NCI-H1436 (cell line): ENCODE results near the gene C20orf144.
A peak's percentile ranks its signal among the peaks of the same experiment; 100 is the strongest.

Experiments
- DNase-seq: peaks from one replicate; lab custom pipeline; 2025; lab: John Stamatoyannopoulos, UW

The C20orf144 gene

DNA sequence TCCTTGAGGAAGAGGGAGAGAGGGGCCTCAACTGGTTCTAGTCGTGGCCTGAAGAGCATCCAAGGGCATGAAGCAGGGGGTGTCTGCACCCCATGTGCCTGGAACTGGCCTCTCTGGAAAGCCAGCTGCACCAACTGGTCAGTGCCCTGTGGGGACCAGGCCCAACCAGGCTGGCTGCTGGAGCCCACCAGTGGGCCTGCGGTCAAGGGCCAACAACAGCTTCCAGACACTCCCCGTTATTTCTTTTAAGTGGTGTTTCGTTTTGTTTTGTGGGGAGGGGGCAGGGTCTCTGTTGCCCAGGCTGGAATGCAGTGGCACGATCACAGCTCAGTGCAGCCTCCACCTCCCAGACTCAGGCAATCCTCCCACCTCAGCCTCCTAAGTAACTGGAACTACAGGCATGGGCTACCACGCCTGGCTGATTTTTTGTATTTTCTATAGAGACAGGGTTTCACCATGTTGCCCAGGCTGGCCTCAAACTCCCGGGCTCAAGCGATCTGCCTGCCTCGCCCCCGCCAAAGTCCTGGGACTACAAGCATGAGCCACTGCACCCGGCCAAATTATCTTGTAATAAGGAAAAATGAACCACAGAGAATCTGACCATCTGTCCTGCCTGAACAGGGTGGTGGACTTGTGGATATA lies 11.9 kb upstream of the C20orf144 start:
- DNase-seq, result no peak

DNA sequence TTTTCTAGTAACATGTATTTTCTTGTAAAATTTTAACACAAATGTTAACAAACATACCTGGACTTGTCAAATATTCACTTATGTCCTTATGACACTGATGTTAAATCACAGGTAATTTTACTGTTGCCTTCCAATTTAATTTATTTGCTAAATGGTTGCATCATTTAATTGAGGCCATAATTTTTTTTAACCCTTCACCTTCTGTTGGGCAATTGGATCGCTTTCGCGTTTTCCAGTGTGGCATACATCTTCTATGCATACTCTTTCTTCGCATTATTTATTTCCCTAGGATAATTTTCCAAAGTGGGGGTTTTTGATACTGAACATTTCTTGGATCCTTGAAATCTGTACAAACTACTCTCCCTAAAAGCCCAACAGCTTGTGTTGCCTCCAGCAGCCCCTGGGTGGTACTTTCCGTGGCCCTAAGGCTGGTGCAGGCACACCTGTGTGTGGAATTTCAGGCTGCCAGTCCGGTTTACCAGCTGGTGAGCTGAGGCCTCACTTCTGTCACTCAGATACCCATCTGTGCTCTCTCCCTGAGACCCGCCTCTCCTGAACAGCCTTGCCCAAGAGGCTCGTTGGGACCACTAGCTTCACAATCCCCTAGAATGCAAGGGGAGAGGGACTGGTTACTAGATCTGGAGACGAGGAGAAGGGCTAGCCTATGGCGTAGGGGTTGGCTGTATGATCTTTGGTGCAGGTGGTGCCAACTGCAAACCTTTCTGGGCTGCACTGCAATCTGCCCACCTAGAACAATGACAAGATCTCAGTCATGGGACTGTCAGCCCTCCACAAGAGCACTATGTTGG lies 11.2 kb upstream of the C20orf144 start:
- DNase-seq, result no peak

DNA sequence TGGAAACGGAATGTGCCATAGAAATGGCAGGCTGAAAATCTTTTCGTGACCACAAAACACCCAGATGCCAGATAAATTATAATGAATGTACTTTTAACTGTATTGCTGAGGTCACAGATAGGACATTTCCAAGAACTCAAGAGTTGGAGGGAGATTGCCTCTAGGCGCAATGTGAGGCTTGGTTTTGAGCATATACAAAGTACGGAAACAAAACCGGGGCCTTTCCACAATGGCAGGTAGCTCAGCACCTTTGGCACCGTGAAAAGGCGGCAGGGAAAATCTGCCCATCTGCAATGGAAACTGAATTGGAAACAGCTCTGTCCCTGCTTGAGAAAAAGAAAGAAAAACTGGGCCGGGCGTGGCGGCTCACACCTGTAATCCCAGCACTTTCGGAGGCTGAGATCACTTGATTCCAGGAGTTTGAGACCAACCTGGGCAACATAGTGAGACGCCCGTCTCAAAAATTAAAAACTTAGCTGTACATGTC lies 10.5 kb upstream of the C20orf144 start:
- DNase-seq, result no peak

DNA sequence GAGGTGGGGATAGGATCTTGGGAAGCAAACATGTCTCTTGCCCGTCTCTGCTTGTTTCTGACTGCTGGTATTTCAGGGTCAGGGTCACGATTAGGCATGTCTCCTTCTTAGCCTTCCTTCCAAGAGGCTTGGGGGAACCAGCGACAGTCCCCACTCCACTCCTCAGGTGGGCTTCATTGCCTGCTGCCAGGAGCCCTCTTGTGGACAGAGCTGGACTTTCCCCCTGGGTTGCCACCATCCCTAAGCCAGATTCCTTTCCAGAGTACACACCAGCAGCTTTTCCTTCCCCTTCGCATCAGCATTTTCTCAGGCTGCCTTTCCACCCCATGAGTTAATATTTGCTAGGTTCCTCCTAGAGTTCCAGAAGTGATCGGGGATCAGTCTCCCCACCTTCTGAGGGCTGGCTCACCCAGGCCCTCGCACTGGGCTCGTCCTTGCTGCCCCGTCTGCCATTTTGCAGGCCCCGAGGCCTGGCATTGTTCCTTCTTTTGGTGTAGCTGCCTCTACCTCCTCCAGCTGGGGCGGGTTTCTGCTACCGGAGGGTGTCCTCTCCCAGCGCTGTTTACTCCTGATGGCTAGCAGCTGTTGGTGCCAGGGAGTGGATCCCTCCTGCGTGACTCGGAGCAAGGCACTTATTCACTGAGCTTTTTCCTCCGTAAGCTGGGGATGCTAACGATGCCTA lies 8.8 kb upstream of the C20orf144 start:
- peak; percentile 64 for DNase-seq

DNA sequence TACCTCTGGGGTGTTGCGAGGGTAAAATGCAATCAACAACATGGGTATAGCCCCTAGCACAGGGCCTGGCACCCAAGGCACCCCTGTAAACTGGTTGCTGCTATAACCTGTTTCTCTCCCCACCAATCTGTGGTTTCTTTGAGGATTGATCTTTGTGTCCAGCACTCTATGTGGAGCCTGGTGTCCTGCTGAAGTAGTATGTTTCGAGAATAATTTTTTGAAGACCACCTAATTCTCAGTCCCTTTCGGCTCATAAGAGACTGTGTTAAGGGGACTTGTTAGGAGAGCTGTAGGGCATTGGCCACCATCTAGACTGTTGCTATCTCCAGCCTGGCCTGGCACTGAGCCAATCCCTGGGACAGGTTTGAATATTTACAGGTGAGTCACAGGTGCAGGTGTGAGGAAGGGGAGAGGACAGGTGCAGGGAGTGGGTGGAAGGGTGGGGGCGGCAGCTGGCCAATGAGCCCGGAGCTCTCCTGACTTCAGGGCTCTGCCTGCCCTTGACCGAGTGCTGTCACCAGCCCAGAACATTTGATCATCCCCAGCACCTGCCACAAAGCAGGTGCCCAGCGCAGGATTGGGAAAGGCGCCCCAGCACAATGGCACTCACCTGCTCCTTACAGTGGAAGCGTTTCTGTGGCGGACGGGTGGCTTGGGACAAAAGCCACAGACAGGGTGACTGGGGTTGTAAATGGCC lies 8.1 kb upstream of the C20orf144 start:
- peak; percentile 71 for DNase-seq

DNA sequence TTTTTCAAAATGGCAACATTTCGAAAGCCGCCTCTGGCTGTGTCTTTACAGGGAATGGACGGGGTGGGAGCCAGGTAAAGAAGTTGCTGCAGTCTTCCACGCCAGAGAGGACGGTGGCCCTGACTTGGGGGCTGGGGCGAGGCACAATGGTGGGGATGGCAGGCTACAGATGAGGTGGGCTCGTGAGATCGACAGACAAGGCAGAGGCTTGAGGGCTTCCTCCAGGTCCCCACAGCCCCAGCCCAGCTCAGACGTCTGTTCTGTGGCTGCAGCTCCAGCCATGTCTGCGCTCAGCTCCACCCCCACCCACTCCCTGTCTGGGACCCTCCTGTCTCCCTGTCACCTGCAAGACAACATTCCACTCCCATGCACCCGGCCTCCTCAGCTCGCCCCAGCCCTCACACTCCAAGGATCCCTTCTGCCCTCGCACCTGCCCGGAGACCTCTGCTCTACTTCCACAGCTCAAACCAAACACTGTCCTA lies 7.4 kb upstream of the C20orf144 start:
- DNase-seq, result no peak

DNA sequence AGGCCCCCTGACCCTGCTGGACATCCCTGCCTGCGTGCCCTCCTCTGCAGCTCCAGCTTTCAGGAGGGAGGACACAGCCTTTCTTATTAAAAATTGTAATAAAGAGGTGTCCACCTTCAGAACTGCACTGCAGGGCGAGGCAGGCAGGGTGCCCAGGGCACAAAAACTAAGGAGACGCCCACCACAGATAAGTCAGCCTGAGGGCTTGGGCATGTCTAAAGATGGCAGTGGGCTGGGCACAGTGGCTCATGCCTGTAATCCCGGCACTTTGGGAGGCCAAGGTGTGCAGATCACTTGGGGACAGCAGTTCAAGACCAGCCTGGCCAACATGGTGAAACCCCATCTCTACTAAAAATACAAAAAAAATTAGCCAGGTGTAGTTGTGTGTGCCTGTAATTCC lies 7.0 kb upstream of the C20orf144 start:
- DNase-seq, result no peak

DNA sequence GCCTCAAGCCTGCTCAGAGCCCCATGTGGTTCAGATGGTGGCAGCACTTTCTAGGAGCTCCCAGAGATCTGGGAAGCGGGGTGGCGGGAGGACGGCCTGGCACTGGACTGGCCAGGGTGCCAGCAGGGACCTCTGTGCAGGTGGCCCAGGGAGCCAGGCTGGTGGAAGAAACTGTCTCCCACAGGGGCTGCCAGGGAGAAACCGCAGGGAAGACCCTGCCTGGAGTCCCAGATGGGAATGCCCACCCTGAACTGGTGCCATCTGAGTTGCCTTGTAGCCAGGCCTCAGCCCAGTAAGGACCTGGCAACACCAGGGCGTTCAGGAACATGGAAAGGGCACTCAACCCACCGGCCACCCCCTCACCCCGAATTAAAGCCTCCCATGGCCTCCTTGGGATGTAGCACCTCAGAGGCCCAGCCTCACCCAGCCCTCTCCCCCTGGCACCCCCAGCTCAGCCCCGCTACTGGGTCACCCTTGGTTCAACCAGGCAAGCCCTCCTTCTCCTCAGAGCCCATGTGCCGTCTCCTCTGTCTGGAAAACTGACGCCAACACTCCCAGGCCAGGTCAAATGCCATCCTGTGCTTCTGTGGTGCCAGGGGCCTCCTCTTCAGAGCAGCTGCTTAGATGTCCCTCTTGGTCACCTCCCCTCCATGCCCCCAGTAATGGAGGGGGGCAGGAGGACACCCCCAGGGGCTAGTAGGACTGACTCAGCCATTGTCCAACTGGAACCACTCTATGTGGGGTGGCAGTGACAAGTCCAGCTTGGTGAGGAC lies 5.9 kb upstream of the C20orf144 start:
- no peak for DNase-seq

DNA sequence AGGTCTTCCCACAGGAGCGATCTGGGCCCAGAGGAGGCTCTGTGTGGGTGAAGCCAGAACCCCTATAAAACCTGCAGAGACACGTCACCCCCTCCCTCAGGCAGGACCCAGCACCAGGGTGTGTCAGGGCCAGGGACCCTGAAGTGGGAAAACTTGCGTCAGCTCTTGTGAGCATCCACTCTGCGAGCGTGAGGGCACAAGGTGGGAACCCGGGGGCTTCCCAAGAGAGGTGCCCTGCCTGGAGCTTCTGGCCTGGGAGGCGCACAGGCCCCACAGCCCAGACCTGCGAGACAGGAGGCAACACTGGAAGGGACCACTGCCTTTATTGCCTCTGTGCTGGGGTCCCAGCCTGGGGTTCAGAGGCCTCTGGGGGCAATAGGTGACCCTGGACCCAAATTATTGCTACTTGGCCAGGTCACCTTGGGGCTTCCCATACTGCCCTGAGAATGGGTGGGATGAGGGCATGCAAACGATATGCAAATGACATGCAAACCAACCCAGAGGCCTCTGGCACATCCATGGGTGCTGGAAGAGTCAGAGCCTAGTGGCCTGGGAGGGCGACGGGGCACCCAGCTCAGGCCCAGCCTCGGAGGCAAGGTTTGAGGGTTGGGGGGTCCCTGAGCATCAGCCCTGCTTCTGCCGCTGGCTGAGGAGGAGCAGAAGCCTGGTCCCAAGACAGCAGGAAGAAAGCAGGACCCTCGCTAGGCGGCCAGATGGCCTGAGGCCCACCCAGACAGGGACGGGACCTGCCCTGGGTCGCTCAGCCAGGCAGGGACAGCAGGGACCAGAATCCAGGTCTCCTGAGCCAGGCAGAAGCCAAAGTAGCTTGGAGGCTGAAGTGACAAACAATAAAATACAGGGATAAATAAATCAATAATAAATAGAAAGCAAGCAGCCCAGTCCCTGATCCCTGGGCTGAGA lies 5.1 kb upstream of the C20orf144 start:
- DNase-seq, result no peak

DNA sequence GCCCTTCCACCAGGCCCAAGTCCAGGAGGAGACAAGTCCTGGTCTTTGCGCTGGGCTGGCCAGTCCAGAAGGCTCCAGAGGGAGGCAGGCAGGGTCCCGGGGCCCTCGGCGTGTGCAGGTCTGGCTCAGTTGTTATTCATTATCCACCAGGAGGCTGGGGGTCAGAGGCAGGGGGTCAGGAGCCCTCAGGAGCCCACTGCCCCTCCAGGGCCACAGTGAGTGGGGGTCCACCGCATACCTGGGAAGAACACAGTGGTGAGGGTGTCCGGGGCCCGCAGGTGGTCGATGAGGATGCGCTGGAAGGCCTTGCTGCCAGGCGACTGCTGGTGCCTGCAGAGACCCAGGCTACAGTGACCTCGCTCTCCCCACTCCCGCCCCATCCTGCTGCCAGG lies 4.4 kb upstream of the C20orf144 start:
- no peak for DNase-seq

DNA sequence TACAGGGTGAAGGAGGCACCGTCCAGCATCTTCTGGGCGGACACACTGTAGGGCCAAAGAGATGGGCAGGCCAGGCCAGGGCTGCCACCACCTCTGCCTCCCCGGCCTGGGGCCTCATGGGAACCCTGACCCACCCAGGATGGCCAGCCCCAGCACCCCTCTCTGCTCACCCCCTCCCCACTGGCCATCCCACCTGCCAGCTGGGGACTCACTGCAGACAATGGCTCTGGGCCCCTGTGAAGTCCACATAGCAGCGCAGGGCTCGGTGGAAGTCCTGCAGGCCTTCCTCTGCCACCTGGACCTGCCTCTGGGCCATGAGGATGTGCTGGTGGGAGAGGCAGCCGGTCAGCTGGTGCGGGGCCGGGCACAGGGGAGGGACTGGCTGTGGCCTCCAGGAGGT lies 3.6 kb upstream of the C20orf144 start:
- DNase-seq, result no peak

DNA sequence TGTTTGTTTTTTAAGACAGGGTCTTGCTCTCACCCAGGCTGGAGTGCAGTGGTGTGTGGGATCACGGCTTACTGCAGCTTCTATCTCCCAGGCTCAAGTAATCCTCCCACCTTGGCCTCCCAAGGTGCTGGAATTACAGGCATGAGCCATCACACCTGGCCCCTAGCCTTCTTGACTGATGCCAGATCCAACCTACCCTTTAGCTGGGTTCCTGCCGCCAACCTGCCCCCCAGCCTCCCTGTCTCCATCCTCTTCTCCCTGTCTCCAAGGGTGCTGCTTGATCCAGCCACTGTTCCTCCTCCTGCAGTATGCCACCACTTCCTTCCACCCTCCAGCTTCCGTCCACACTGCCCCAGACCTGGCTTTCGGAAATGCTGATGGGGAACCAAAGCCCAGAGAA lies 3.2 kb upstream of the C20orf144 start:
- no peak for DNase-seq

DNA sequence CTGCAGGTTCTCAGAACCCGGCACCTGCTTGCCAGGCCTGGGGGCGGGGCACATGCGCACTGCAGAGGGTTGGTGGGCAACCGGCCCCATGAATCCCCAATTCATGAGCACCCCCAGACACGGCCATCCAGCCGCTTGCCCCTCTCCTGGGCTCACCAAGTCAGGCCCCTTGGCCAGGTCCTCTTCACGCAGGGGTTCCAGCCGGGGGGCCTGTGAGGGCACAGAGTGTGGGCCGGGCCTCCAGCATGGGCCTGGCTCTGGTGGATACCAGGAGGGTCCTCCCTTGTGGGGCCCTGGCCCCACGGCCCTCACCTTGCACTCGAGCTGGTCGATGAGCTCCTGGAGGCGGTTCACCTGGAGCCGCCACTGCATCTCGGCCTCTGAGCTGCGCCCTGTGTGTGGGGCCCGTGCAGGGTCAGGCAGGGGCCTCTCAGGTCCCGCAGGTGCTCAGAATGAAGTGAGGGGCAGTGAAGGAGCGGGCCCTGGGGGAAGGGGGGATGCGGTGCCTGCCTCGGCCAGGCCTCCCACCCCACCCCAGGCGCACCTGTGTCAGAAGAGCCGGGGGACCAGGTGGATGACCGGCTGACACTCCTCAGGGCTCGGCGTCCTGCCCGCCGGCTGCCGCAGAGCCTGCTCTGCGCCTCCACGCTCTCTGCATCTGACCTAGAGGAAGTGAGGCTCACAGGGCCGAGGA lies 2.6 kb upstream of the C20orf144 start:
- DNase-seq, result no peak

DNA sequence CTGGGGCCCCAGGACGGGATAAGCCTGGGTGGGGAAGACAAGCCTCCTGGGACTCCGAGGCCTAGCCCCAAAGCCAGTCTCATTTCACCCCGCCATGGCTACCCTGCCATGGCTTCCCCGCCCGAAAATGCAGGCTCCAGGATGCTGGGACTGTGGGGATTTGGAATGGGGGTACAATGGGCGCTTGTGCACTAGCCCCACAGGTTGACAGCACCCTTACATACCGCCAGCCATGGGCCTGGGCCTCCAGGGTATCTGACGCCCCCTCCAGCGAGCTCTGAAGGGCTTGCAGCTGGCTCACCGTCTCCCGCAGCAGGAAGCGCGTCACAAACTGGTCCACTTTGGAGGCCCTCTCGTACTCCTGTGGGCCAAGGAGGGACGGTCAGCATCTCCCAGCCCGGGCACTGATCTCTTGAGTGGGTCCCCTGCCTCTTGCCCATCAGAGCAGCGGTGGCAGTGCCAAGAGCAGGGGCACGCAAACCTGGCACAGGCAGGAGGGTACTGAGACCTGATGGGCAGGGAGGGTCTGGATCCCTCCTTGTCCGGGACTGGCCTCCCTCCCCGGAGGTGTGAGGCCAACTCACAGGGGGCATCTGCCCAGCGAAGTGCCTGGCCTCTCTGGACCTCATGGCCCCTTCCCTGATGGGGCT lies 2.0 kb upstream of the C20orf144 start:
- DNase-seq, result no peak

DNA sequence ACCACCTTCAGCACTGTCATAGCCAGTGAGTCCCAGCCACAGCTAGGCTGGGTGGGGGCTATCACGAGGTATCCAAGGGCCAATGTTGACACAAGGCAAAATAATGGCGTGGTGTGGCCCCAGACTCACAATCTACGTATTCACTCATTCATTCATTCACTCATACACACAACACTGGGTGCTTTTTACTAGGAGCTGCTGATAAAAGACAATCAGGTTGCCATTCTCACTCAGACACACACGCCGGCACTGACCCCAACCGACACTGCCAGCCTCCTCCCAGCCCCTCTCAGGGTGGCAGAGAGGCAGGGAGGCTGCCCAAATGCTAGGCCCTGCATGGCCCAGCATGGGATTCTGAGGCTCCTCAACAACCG lies 1.5 kb upstream of the C20orf144 start:
- no peak for DNase-seq

DNA sequence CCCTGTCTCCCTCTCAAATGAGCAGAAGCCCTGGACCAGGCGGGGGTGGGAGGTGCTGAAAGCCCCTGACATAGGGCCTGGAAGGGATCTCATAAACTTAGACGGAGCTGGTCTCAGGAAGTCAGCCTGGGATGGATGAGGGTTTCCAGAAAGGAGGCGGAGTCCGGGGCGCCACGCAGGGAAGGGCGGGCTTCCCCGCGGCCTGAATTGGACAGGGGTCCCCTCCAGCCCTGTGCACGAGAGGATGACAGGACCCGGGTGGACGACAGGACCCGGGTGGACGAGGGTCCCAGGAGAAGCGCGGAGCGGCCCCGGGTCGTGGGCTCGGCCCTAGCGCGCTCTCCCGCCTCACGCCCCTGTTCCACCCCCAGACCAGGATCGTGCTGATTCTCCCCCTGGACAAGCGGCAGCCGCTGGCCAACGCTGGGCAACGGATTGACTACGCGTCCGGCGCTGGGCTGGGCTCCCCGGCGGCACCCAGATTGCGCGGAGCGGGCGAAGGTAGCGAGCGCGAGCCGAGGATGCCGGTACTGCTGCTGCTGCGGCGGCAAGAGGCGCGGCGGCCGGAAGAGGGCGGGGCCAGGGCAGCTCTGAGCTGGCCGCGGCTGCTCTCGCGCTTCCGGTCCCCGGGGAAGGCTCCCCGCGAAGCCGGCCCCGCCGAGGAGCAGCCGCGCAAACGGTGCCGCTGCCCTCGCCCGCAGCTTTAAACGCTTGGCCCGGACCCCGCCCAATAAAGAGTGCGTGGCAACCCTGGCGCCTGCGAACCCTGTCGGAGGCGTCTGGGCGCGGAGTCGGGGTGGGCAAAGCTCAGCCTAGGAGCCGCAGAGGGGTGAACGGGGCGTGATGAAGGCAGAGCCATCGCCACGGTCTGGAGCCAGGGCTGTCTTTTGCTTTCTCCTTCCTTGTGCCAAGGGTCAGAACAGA lies 1.3 kb downstream of the C20orf144 start:
- DNase-seq, result peak; percentile 74

DNA sequence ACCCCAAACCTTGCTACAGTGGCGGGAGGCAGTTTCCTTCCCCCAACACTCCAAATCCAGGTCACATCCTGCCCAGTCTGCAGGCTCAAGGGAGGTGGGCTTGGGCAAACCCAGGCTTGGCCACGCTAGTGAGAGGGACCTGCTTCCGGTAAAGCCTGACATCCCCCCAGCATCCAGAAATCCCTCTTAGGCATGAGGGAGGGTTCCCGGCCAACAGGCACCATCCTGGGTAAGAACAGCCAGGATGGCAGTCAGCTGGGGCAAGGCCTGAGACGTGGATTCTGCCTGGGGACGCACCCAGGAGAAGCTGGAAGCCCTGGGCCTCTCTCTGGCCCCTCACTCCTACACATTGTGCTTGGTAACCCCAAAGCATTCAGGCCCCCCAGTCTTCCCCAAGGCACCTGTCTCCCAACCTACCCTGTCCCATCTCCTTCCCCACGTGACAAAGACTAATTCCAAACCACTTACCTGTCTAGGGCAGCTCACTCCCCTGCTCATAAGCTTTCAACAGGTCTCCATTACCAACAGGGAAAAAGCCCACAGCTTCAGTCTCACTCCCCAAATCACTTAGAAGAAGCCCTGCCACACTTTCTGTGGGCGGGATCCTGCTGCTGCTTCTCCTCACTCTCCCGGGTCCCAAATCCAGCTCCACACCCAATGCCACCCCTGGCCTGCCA lies 2.1 kb downstream of the C20orf144 start:
- no peak for DNase-seq

DNA sequence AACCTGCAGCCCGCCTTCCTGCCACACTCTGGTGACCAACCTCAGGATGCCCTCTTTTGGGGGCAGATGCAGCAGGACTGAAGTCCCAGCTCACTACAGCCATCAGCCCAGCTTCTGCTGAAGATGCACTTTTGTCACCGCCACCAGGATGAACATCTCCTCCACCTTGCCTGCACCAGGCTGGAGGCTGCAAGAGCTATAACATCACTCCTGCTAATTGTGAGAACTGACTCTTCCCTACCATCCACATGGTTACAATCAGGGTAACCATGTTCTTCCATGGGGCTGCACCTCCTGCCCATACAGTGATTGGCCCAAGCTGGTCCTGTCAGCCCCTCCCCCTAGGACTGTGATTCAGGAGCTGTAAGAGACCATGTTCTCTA lies 2.6 kb downstream of the C20orf144 start:
- DNase-seq, result no peak
